ENCODE data around the gene OGT.
"Not testable (repeated sequence)": the region's sequence is repeated elsewhere in the genome, so short reads cannot be mapped to it uniquely, and the experiment has no call there.

GRCh38 chrX:71559773-71560172 is 26.9 kb downstream of the OGT start:
- not testable (repeated sequence) for TF ChIP-seq POLR2A, CTCF (IDR thresholded peaks at IDR 0.05)
